K562 (cell line): Measurements from ENCODE around the gene TP53I3. TPM values are rescaled to one million over a fixed set of nuclear protein-coding genes. Genes with fewer than 3 reads are reported as not detected.
A peak's percentile ranks its signal among the peaks of the same experiment; 100 is the strongest.

ENCODE experiments used
- BRF1 ChIP-seq: IDR thresholded peaks from 3 replicates; pipeline ENCODE4 v1.6.1; 2011; ENCODE audit warnings: borderline replicate concordance, mild to moderate bottlenecking; ENCODE audit not compliant: insufficient read length; ENCODE audit errors: extremely low read depth
- CHD4 ChIP-seq: fragments of 200-600 bp; sonication (generic); IDR thresholded peaks from 3 replicates; pipeline ENCODE4 v1.6.1; 2012; ENCODE audit warnings: low read depth, mild to moderate bottlenecking, mixed read lengths, low read length, inconsistent platforms; ENCODE audit not compliant: insufficient read depth, insufficient replicate concordance, poor library complexity, severe bottlenecking
- E2F4 ChIP-seq: sonication (generic); formaldehyde crosslinking; IDR thresholded peaks from 2 replicates; pipeline ENCODE4 v1.8.0; 2022; ENCODE audit warnings: mild to moderate bottlenecking, low read depth, missing genetic modification reagents
- GTF2B ChIP-seq: IDR thresholded peaks from 2 replicates; pipeline ENCODE4 v1.6.1; 2011; ENCODE audit not compliant: insufficient read length; ENCODE audit errors: extremely low read depth
- HNRNPUL1 ChIP-seq: fragments of 200-400 bp; formaldehyde crosslinking; IDR thresholded peaks from 2 replicates; pipeline ENCODE4 v1.6.1; 2017; ENCODE audit warnings: low read length
- IRF9 ChIP-seq: fragments of 450-650 bp; IDR thresholded peaks from 2 replicates; pipeline ENCODE4 v1.6.1; 2016; ENCODE audit warnings: missing biosample characterization, missing genetic modification characterization
- NCOA6 ChIP-seq: fragments of 450-650 bp; IDR thresholded peaks from 2 replicates; pipeline ENCODE4 v1.6.1; 2017; ENCODE audit warnings: mild to moderate bottlenecking
- NR2C1 ChIP-seq, 2 experiments: fragments of 450-650 bp; IDR thresholded peaks; 2 replicates each; pipeline ENCODE4 v1.6.1; 2017; ENCODE audit warnings: mild to moderate bottlenecking in 2 of 2, antibody characterized with exemption in 1 of 2, inconsistent platforms in 1 of 2, missing compliant biosample characterization in 1 of 2, missing genetic modification characterization in 1 of 2
- POLR2AphosphoS5 ChIP-seq: IDR thresholded peaks from 2 replicates; pipeline ENCODE4 v1.6.1; 2011; ENCODE audit warnings: mild to moderate bottlenecking, low read depth, low read length, moderate library complexity; ENCODE audit not compliant: control insufficient read depth, insufficient read depth
- PRDM10 ChIP-seq: fragments of 450-650 bp; IDR thresholded peaks from 2 replicates; pipeline ENCODE4 v1.6.1; 2018; ENCODE audit not compliant: partially characterized antibody
- RBM34 ChIP-seq: fragments of 200-400 bp; formaldehyde crosslinking; IDR thresholded peaks from 2 replicates; pipeline ENCODE4 v1.6.1; 2018; ENCODE audit warnings: low read length, borderline replicate concordance; ENCODE audit not compliant: insufficient read depth
- RCOR1 ChIP-seq, 2 experiments: IDR thresholded peaks; 2 replicates each; pipeline ENCODE4 v1.6.1; 2012; ENCODE audit warnings: low read depth in 2 of 2, low read length in 2 of 2, borderline replicate concordance in 1 of 2, improper control_type of control experiment in 1 of 2
- TARDBP ChIP-seq: fragments of 450-650 bp; IDR thresholded peaks from 2 replicates; pipeline ENCODE4 v1.6.1; 2016
- WHSC1 ChIP-seq: IDR thresholded peaks from one replicate; pipeline ENCODE4 v1.6.1; 2012; ENCODE audit warnings: low read length, control low read depth, inconsistent platforms
- YY1 ChIP-seq, 3 experiments: IDR thresholded peaks; 2 replicates each; pipeline ENCODE4 v1.6.1; 2011; ENCODE audit warnings: low read length in 2 of 3, mild to moderate bottlenecking in 2 of 3, moderate library complexity in 2 of 3, borderline replicate concordance in 1 of 3, control low read depth in 1 of 3, low read depth in 1 of 3; ENCODE audit not compliant: insufficient read depth in 3 of 3, insufficient replicate concordance in 2 of 3, control insufficient read depth in 1 of 3, insufficient read length in 1 of 3; ENCODE audit errors: extremely low read depth in 1 of 3
- ZFX ChIP-seq: sonication (generic); formaldehyde crosslinking; IDR thresholded peaks from 2 replicates; pipeline ENCODE4 v1.8.0; 2022; ENCODE audit warnings: mild to moderate bottlenecking, missing genetic modification reagents, moderate library complexity
- ZNF121 ChIP-seq: sonication (generic); formaldehyde crosslinking; conservative IDR thresholded peaks from 2 replicates; pipeline ENCODE4 v1.8.0; 2022; ENCODE audit warnings: missing genetic modification reagents
- ZNF76 ChIP-seq: fragments of 250-450 bp; sonication (Bioruptor Pico); IDR thresholded peaks from 2 replicates; pipeline ENCODE4 v1.4.0; 2020; ENCODE audit warnings: mild to moderate bottlenecking, moderate library complexity, borderline replicate concordance
- polyA plus RNA-seq, 8 experiments: library from polyadenylated mRNA; depleted of rRNA in 4 of 8; stranded (reverse) in 5 of 8; unstranded in 3 of 8; fragments of >200 nt; fragmentation: Nextera tagmentation in 2 of 8; fragmentation: Illumina TruSeq in 1 of 8; extraction: Ambion mirVana in 2 of 8; extraction: Trizol in 1 of 8; gene quantifications; 2 replicates each; pipeline versions ENCODE4 v1.2.1 to v1.2.3, GENCODE V29; 2011 to 2014; ENCODE audit warnings: inconsistent platforms in 1 of 8, missing spikeins in 1 of 8
- total RNA-seq, 7 experiments: library from RNA; depleted of rRNA in 6 of 7; stranded (reverse); fragments of >200 nt in 6 of 7; fragmentation: Illumina TruSeq in 2 of 7; extraction: Trizol in 2 of 7; gene quantifications; 2 replicates each; pipeline versions ENCODE4 v1.2.1 to v1.2.3, GENCODE V29; 2011 to 2021; ENCODE audit warnings: low replicate concordance in 1 of 7

TP53I3 gene
- total and polyA plus RNA-seq, 9 of the 15 experiments (the other 6 are each of a cell fraction or from before 2014, with no cell fraction given) = 0.65 to 9.5 (median 5.6) TPM

GRCh38 chr2:24075915-24076848 is 8.5 kb downstream of the TP53I3 start, which contains the start of gene SF3B6 (continued):
- peak; percentile 82 for TF ChIP-seq NCOA6
- 0 out of 2 replicates have a peak, but pooled peaks have one; percentile 10 for TF ChIP-seq ZNF121 (CRISPR knock-in tag)
- 0 out of 2 replicates have a peak, but pooled peaks have one; percentile 55 for TF ChIP-seq HNRNPUL1
- TF ChIP-seq TARDBP = peak; percentile 65
- no peak for TF ChIP-seq ZFX (CRISPR knock-in tag)
- no peak for TF ChIP-seq E2F4 (CRISPR knock-in tag)
- TF ChIP-seq CHD4 = no peak
- TF ChIP-seq YY1 (IDR thresholded peaks at IDR 0.05; ENCODE audit: borderline replicate concordance in 1 of 3, control insufficient read depth in 1 of 3, extremely low read depth in 1 of 3, insufficient read depth in 3 of 3, insufficient read length in 1 of 3, insufficient replicate concordance in 2 of 3, low read depth in 1 of 3, low read length in 2 of 3) = peak; percentile 34 to 77 (median 75)
- TF ChIP-seq NR2C1 (IDR thresholded peaks at IDR 0.05) = peak; percentile 97
- peak; percentile 99 for TF ChIP-seq NR2C1 (tag; IDR thresholded peaks at IDR 0.05)
- TF ChIP-seq IRF9 (tag) = no peak
- TF ChIP-seq GTF2B = no peak
- TF ChIP-seq RBM34 = no peak
- no peak for TF ChIP-seq WHSC1
- peak; percentile 89 for TF ChIP-seq POLR2AphosphoS5
- no peak for TF ChIP-seq ZNF76 (CRISPR knock-in tag)
- TF ChIP-seq BRF1 = no peak
- peak; percentile 53 to 93 for TF ChIP-seq RCOR1 (IDR thresholded peaks at IDR 0.05; ENCODE audit: borderline replicate concordance in 1 of 2, low read depth in 2 of 2, low read length in 2 of 2)
- TF ChIP-seq PRDM10 = peak; percentile 53
